Thyroid gland (tissue), 4 donors: ENCODE data around the gene ZNF438.

ENCODE experiments used
- POLR2A ChIP-seq, 2 donors: fragments of 450-650 bp; IDR thresholded peaks; one replicate each; pipeline ENCODE4 v1.6.1; 2017; ENCODE audit warnings: antibody characterized with exemption in 2 of 2, mild to moderate bottlenecking in 2 of 2, moderate library complexity in 1 of 2
- TF ChIP-seq, protein P1 (sequence below), 6 experiments: fragments of 200-600 bp in 3 of 6; fragments of 450-650 bp in 3 of 6; sonication (generic) in 3 of 6; IDR thresholded peaks; one replicate each; pipeline ENCODE4 v1.5.1; 2016 to 2019; ENCODE audit warnings: antibody characterized with exemption in 6 of 6, mild to moderate bottlenecking in 2 of 6, inconsistent platforms in 1 of 6, moderate library complexity in 1 of 6

DNA sequence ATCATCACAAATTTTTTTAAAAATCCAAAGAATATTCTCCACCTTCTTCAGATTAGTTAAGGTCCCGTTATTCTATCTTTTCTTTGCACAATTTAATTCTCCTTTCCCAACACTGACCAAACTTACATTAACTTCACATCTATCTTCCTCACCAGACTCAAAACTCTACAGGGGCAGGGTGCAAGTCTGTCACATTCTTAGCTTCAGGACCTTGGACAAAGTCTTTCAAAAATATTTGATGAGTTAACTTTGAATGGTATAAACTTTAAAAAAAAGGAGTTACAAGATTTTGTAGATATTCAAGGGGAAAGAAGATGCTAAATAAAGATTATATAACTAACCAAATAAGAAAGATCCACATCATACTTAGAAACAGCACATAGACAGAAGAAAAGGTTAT is 132.7 kb downstream of the ZNF438 start:
- TF ChIP-seq, protein P1, sequence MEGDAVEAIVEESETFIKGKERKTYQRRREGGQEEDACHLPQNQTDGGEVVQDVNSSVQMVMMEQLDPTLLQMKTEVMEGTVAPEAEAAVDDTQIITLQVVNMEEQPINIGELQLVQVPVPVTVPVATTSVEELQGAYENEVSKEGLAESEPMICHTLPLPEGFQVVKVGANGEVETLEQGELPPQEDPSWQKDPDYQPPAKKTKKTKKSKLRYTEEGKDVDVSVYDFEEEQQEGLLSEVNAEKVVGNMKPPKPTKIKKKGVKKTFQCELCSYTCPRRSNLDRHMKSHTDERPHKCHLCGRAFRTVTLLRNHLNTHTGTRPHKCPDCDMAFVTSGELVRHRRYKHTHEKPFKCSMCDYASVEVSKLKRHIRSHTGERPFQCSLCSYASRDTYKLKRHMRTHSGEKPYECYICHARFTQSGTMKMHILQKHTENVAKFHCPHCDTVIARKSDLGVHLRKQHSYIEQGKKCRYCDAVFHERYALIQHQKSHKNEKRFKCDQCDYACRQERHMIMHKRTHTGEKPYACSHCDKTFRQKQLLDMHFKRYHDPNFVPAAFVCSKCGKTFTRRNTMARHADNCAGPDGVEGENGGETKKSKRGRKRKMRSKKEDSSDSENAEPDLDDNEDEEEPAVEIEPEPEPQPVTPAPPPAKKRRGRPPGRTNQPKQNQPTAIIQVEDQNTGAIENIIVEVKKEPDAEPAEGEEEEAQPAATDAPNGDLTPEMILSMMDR (IDR thresholded peaks at IDR 0.05): no peak
- TF ChIP-seq POLR2A (IDR thresholded peaks at IDR 0.05): no peak
